Smooth muscle cell (in vitro differentiated cells): ENCODE measurements around the gene USP6NL. TPM values are rescaled to one million over a fixed set of nuclear protein-coding genes. Genes with fewer than 3 reads are reported as not detected.
A peak's percentile ranks its signal among the peaks of the same experiment; 100 is the strongest.

ENCODE experiments used
- DNase-seq: peaks from one replicate; lab custom pipeline; 2025; ENCODE audit not compliant: unreplicated experiment; lab: John Stamatoyannopoulos, UW
- H2AFZ ChIP-seq: fragments of 200-600 bp; sonication (generic); 2 replicates; pipeline ENCODE4 v1.6.0; 2016; ENCODE audit warnings: antibody characterized with exemption, low read depth, mild to moderate bottlenecking
- H3F3A ChIP-seq: fragments of 200-600 bp; sonication (generic); 2 replicates; pipeline ENCODE4 v1.6.0; 2017; ENCODE audit warnings: antibody characterized with exemption, low read depth
- H3K27ac ChIP-seq: fragments of 200-600 bp; sonication (generic); 2 replicates; pipeline ENCODE4 v1.5.1; 2016; ENCODE audit warnings: low read depth, mild to moderate bottlenecking
- H3K27me3 ChIP-seq: fragments of 200-600 bp; sonication (generic); 2 replicates; pipeline ENCODE4 v1.6.1; 2016; ENCODE audit warnings: low read depth, mild to moderate bottlenecking
- H3K36me3 ChIP-seq: fragments of 200-600 bp; sonication (generic); 2 replicates; pipeline ENCODE4 v1.5.1; 2016; ENCODE audit warnings: low read depth
- H3K4me1 ChIP-seq: fragments of 200-600 bp; sonication (generic); 2 replicates; pipeline ENCODE4 v1.5.1; 2016; ENCODE audit warnings: low read depth
- H3K4me2 ChIP-seq: fragments of 200-600 bp; sonication (generic); 2 replicates; pipeline ENCODE4 v1.6.0; 2016; ENCODE audit warnings: mild to moderate bottlenecking
- H3K4me3 ChIP-seq: fragments of 200-600 bp; sonication (generic); 2 replicates; pipeline ENCODE4 v1.5.1; 2016; ENCODE audit warnings: mild to moderate bottlenecking
- H3K79me2 ChIP-seq: fragments of 200-600 bp; sonication (generic); 2 replicates; pipeline ENCODE4 v1.6.0; 2016; ENCODE audit warnings: low read depth, mild to moderate bottlenecking
- H3K9ac ChIP-seq: fragments of 200-600 bp; sonication (generic); 2 replicates; pipeline ENCODE4 v1.6.0; 2016; ENCODE audit warnings: low read depth
- H3K9me3 ChIP-seq: fragments of 200-600 bp; sonication (generic); replicated peaks from 2 replicates; pipeline ENCODE4 v1.5.1; 2016; ENCODE audit warnings: low read depth
- H4K20me1 ChIP-seq: fragments of 200-600 bp; sonication (generic); 2 replicates; pipeline ENCODE4 v1.6.0; 2016; ENCODE audit warnings: low read depth
- CTCF ChIP-seq: fragments of 200-600 bp; sonication (generic); IDR thresholded peaks from 2 replicates; pipeline ENCODE4 v1.5.1; 2017; ENCODE audit warnings: borderline replicate concordance, mild to moderate bottlenecking, antibody characterized with exemption; ENCODE audit not compliant: insufficient read depth, poor library complexity, severe bottlenecking
- WGBS: methylation state at CpG from one replicate; pipeline ENCODE4 v1.1.7; 2016; ENCODE audit warnings: low lambda C conversion rate; 5-methylcytosine and 5-hydroxymethylcytosine counted together
- polyA plus RNA-seq: library from polyadenylated mRNA; unstranded; fragments of >200 nt; fragmentation: Nextera tagmentation; extraction: Ambion mirVana; gene quantifications from 2 replicates; pipeline ENCODE4 v1.2.1, GENCODE V29; 2016
- total RNA-seq: library from RNA; depleted of rRNA; stranded (reverse); fragments of >200 nt; gene quantifications from 2 replicates; pipeline ENCODE4 v1.2.3, GENCODE V29; 2014

USP6NL gene
- total and polyA plus RNA-seq, 2 experiments from 2014 or later: 12.0 to 32.8 TPM

- Histone ChIP-seq H3K4me3 (no peak overlapping the region), H3K27me3 (no peaks in the 10 kb centered on the region), H3K4me1 (peaks cover 21% of the 10 kb centered on the region), H3K36me3 (no peaks in the 10 kb centered on the region), H3F3A (peaks cover 7% of the 10 kb centered on the region), H3K27ac (no peak overlapping the region), H3K9ac (no peak overlapping the region), H3K79me2 (peaks cover 100% of the 10 kb centered on the region), H3K4me2 (no peak overlapping the region), H2AFZ (no peak overlapping the region), H4K20me1 (peaks cover 97% of the 10 kb centered on the region), H3K9me3 (no peaks in the 10 kb centered on the region)
- WGBS: 96% methylated on average over 1 of the region's 1 CpG
- TF ChIP-seq CTCF: no peak
- DNase-seq: no peak
These were observed 7.7 kb downstream of the USP6NL start for GRCh38 chr10:11603741-11604140.

GRCh38 chr10:11602919-11603523 lies 8.4 kb downstream of the USP6NL start:
- Histone ChIP-seq H3K27ac (peak overlapping the region; percentile 19), H3K27me3 (no peaks in the 10 kb centered on the region), H3K4me1 (peaks cover 17% of the 10 kb centered on the region), H3K4me2 (peak overlapping the region; percentile 73), H3K36me3 (no peaks in the 10 kb centered on the region), H3K9me3 (no peaks in the 10 kb centered on the region), H3F3A (peaks cover 7% of the 10 kb centered on the region), H2AFZ (no peak overlapping the region), H3K9ac (no peak overlapping the region), H4K20me1 (peaks cover 94% of the 10 kb centered on the region), H3K4me3 (no peak overlapping the region), H3K79me2 (peaks cover 100% of the 10 kb centered on the region)
- DNase-seq: no peak
- WGBS: 40% methylated on average over 7 of the region's 7 CpGs
- TF ChIP-seq CTCF: no peak

- peaks cover 93% of the 10 kb centered on the region for H4K20me1 ChIP-seq
- no peak for DNase-seq
- peaks cover 17% of the 10 kb centered on the region for H3K4me1 ChIP-seq
- H3K36me3 ChIP-seq: no peaks in the 10 kb centered on the region
- peaks cover 100% of the 10 kb centered on the region for H3K79me2 ChIP-seq
- TF ChIP-seq CTCF: no peak
- peak overlapping the region; percentile 19 for H3K27ac ChIP-seq
- 91% methylated on average over 7 of the region's 7 CpGs for WGBS
- no peak overlapping the region for H3K4me3 ChIP-seq
- no peaks in the 10 kb centered on the region for H3K27me3 ChIP-seq
- H3K9me3 ChIP-seq: no peaks in the 10 kb centered on the region
- H3F3A ChIP-seq: peaks cover 7% of the 10 kb centered on the region
- H3K4me2 ChIP-seq: peak overlapping the region; percentile 73
- H2AFZ ChIP-seq: no peak overlapping the region
- H3K9ac ChIP-seq: no peak overlapping the region
These were observed 9.1 kb downstream of the USP6NL start for GRCh38 chr10:11602358-11602757.

- H3K4me1 ChIP-seq: peaks cover 17% of the 10 kb centered on the region
- H4K20me1 ChIP-seq: peaks cover 86% of the 10 kb centered on the region
- no peak overlapping the region for H3K27ac ChIP-seq
- no peak overlapping the region for H2AFZ ChIP-seq
- no peak overlapping the region for H3K9ac ChIP-seq
- no peak overlapping the region for H3K4me3 ChIP-seq
- no peaks in the 10 kb centered on the region for H3K27me3 ChIP-seq
- H3F3A ChIP-seq: peaks cover 7% of the 10 kb centered on the region
- 12% methylated on average over 1 of the region's 1 CpG for WGBS
- DNase-seq: no peak
- H3K9me3 ChIP-seq: no peaks in the 10 kb centered on the region
- peaks cover 100% of the 10 kb centered on the region for H3K79me2 ChIP-seq
- no peaks in the 10 kb centered on the region for H3K36me3 ChIP-seq
- peak overlapping the region; percentile 38 for H3K4me2 ChIP-seq
- no peak for TF ChIP-seq CTCF
These were observed 9.8 kb downstream of the USP6NL start for GRCh38 chr10:11601670-11602069.
